Endothelial cell (in vitro differentiated cells): Measurements from ENCODE around the gene PTGFR. TPM values are rescaled to one million over a fixed set of nuclear protein-coding genes. Genes with fewer than 3 reads are reported as not detected.

Experiments used
- DNase-seq: peaks from one replicate; pipeline ENCODE4 v3.0.0; 2021; ENCODE audit warnings: low spot score
- H3K27ac Mint-ChIP-seq: one replicate; pipeline ENCODE4 v1.8.0; 2021; ENCODE audit warnings: mixed read lengths, inconsistent platforms; ENCODE audit not compliant: unreplicated experiment
- H3K27me3 Mint-ChIP-seq: one replicate; pipeline ENCODE4 v1.8.0; 2021; ENCODE audit warnings: mild to moderate bottlenecking, moderate library complexity, mixed read lengths, inconsistent platforms; ENCODE audit not compliant: unreplicated experiment
- H3K36me3 Mint-ChIP-seq: one replicate; pipeline ENCODE4 v1.8.0; 2021; ENCODE audit warnings: mild to moderate bottlenecking, low read depth, mixed read lengths, inconsistent platforms; ENCODE audit not compliant: unreplicated experiment
- H3K4me1 Mint-ChIP-seq: one replicate; pipeline ENCODE4 v1.8.0; 2021; ENCODE audit warnings: mild to moderate bottlenecking, mixed read lengths, inconsistent platforms; ENCODE audit not compliant: unreplicated experiment
- H3K4me3 Mint-ChIP-seq: one replicate; pipeline ENCODE4 v1.8.0; 2021; ENCODE audit warnings: mild to moderate bottlenecking, mixed read lengths, inconsistent platforms; ENCODE audit not compliant: unreplicated experiment
- H3K9me3 Mint-ChIP-seq: one replicate; pipeline ENCODE4 v1.8.0; 2021; ENCODE audit warnings: mixed read lengths, inconsistent platforms; ENCODE audit not compliant: unreplicated experiment
- CTCF ChIP-seq: fragments of 200-600 bp; sonication (generic); IDR thresholded peaks from one replicate; pipeline ENCODE4 v1.5.0; 2021; ENCODE audit warnings: antibody characterized with exemption; ENCODE audit not compliant: unreplicated experiment
- total RNA-seq: library from RNA; stranded (reverse); fragmentation: NEBNext Ultra II Directional; extraction: Animal tissue kit (Norgen Biotek cat#: 25700); gene quantifications from one replicate; pipeline ENCODE4 v1.2.1, GENCODE V29; 2021; ENCODE audit not compliant: unreplicated experiment

PTGFR gene
- total RNA-seq, 1 donor from 2014 or later: 0.41 TPM

GRCh38 chr1:78565393-78565792, 74.6 kb downstream of the PTGFR start:
- H3K36me3 Mint-ChIP-seq: no peaks in the 10 kb centered on the region
- no peak for TF ChIP-seq CTCF
- no peaks in the 10 kb centered on the region for H3K9me3 Mint-ChIP-seq
- H3K4me3 Mint-ChIP-seq: no peak overlapping the region
- no peak for DNase-seq
- H3K27ac Mint-ChIP-seq: no peak overlapping the region
- H3K27me3 Mint-ChIP-seq: no peaks in the 10 kb centered on the region
- H3K4me1 Mint-ChIP-seq: no peaks in the 10 kb centered on the region

- Mint-ChIP-seq H3K4me3 (no peak overlapping the region), H3K4me1 (no peaks in the 10 kb centered on the region), H3K27ac (no peak overlapping the region), H3K36me3 (no peaks in the 10 kb centered on the region), H3K9me3 (no peaks in the 10 kb centered on the region), H3K27me3 (peaks cover 1% of the 10 kb centered on the region)
- DNase-seq: peak; percentile 8
- no peak for TF ChIP-seq CTCF
Observed at GRCh38 chr1:78570539-78570938, 79.8 kb downstream of the PTGFR start.

GRCh38 chr1:78577257-78578100, 86.7 kb downstream of the PTGFR start:
- H3K9me3 Mint-ChIP-seq: no peaks in the 10 kb centered on the region
- no peak overlapping the region for H3K27ac Mint-ChIP-seq
- no peaks in the 10 kb centered on the region for H3K4me1 Mint-ChIP-seq
- no peak for DNase-seq
- no peaks in the 10 kb centered on the region for H3K36me3 Mint-ChIP-seq
- no peak overlapping the region for H3K4me3 Mint-ChIP-seq
- H3K27me3 Mint-ChIP-seq: peaks cover 1% of the 10 kb centered on the region
- TF ChIP-seq CTCF: no peak

- no peak for TF ChIP-seq CTCF
Observed at GRCh38 chr1:78586572-78586971, 95.8 kb downstream of the PTGFR start.

GRCh38 chr1:78587211-78587610, 96.4 kb downstream of the PTGFR start:
- no peak for TF ChIP-seq CTCF
- Mint-ChIP-seq H3K27ac (no peak overlapping the region), H3K4me3 (no peak overlapping the region), H3K27me3 (no peaks in the 10 kb centered on the region), H3K4me1 (no peaks in the 10 kb centered on the region), H3K9me3 (no peaks in the 10 kb centered on the region), H3K36me3 (no peaks in the 10 kb centered on the region)
- DNase-seq: no peak

More at GRCh38 chr1:78586572-78586971, 95.8 kb downstream of the PTGFR start:
- no peak for DNase-seq
- Mint-ChIP-seq H3K27ac (no peak overlapping the region), H3K9me3 (no peaks in the 10 kb centered on the region), H3K4me1 (no peaks in the 10 kb centered on the region), H3K4me3 (no peak overlapping the region), H3K36me3 (no peaks in the 10 kb centered on the region), H3K27me3 (no peaks in the 10 kb centered on the region)
